ENCODE measurements around the gene SCNN1A. TPM values are rescaled to one million over a fixed set of nuclear protein-coding genes. Genes with fewer than 3 reads are reported as not detected.
A peak's percentile ranks its signal among the peaks of the same experiment; 100 is the strongest.

Gene SCNN1A
- total RNA-seq, 4 donors from 2014 or later, result 229 to 449 (median 336) TPM

DNA sequence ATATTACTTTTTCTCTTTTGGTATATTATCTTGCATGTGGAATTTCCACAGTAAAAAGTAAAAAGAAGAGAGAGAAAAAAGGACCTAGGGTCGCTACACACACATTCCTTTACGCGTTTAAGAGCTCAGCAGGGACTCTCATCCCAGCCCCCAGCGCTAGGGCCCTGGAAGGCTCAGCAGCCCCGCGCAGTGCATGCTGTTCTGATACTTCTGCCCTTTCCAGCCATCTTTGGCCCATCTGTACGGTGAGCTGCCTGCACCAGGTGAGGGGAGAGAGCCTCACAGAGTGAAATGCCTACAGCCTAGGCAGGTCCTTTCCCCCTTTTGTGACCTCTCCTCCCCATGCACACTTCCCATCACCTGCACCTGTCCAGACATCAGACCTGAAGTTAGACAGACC, 7.0 kb upstream of the SCNN1A start:
- Histone ChIP-seq H3K27ac (peak overlapping the region in 2 of 3 donors; percentile 97 to 99), H3K9me3 (no peaks in the 10 kb centered on the region), H3K36me3 (peaks cover 0 to under 1% of the 10 kb centered on the region in 2 donors), H3K27me3 (no peaks in the 10 kb centered on the region), H3K4me3 (replicated peaks in 1 of 3) (no peak overlapping the region), H3K4me1 (peaks cover 39 to 74% of the 10 kb centered on the region in 2 donors)
- TF ChIP-seq POLR2A (IDR thresholded peaks at IDR 0.05), result no peak
- TF ChIP-seq CTCF (IDR thresholded peaks at IDR 0.05), result no peak
- 82 to 89% methylated on average over 7 of the region's 7 CpGs for WGBS, 2 donors
- intact Hi-C loops (cut with DNase I), result loop anchor here (5.0 to 10.0 kb wide), 2 partner anchors 45 to 148 kb away; no protein-coding TSS in a partner anchor
- no peak for DNase-seq

- H3K27me3 ChIP-seq, result no peaks in the 10 kb centered on the region
- intact Hi-C loops (cut with DNase I), result loop anchor here (5.0 to 10.0 kb wide), 2 partner anchors 43 to 146 kb away; no protein-coding TSS in a partner anchor
- WGBS, 2 donors, result 60 to 63% methylated on average over 14 of the region's 14 CpGs
Observed at GRCh38 chr12:6380141-6381121, 5.1 kb upstream of the SCNN1A start.

GRCh38 chr12:6378709-6379472, 3.5 kb upstream of the SCNN1A start:
- H3K4me3 ChIP-seq (replicated peaks in 1 of 3), result no peak overlapping the region
- 84% methylated on average over 13 of the region's 13 CpGs for WGBS, 2 donors
- H3K9me3 ChIP-seq, result no peaks in the 10 kb centered on the region
- no peaks in the 10 kb centered on the region for H3K27me3 ChIP-seq
- DNase-seq, result no peak
- H3K27ac ChIP-seq, result peak overlapping the region; percentile 97 to 99 (median 97)
- intact Hi-C loops (cut with DNase I), result no loop called here
- H3K4me1 ChIP-seq, result peaks cover 49 to 72% of the 10 kb centered on the region in 2 donors
- no peaks in the 10 kb centered on the region for H3K36me3 ChIP-seq
- TF ChIP-seq POLR2A (IDR thresholded peaks at IDR 0.05), result no peak
- no peak for TF ChIP-seq CTCF (IDR thresholded peaks at IDR 0.05)

More at GRCh38 chr12:6380141-6381121, 5.1 kb upstream of the SCNN1A start:
- TF ChIP-seq CTCF (IDR thresholded peaks at IDR 0.05) (no peak), POLR2A (IDR thresholded peaks at IDR 0.05) (peak in 1 of 2 donors; percentile 56)
- no peaks in the 10 kb centered on the region for H3K36me3 ChIP-seq
- H3K9me3 ChIP-seq, result no peaks in the 10 kb centered on the region
- H3K4me1 ChIP-seq, result peaks cover 56 to 84% of the 10 kb centered on the region in 2 donors
- H3K27ac ChIP-seq, result peak overlapping the region; percentile 80 to 99 (median 81)
- no peak overlapping the region for H3K4me3 ChIP-seq (replicated peaks in 1 of 3)
- DNase-seq, result peak; percentile 65 to 67

- H3K9me3 ChIP-seq, result no peaks in the 10 kb centered on the region
- H3K4me1 ChIP-seq, result peaks cover 43 to 72% of the 10 kb centered on the region in 2 donors
- H3K4me3 ChIP-seq (replicated peaks in 1 of 3), result no peak overlapping the region
- intact Hi-C loops (cut with DNase I), result no loop called here
- H3K27ac ChIP-seq, result peak overlapping the region; percentile 97 to 99 (median 97)
- no peaks in the 10 kb centered on the region for H3K27me3 ChIP-seq
- no peaks in the 10 kb centered on the region for H3K36me3 ChIP-seq
- TF ChIP-seq POLR2A (IDR thresholded peaks at IDR 0.05), result peak in 1 of 2 donors; percentile 93
- TF ChIP-seq CTCF (IDR thresholded peaks at IDR 0.05), result no peak
- DNase-seq, result peak; percentile 91 to 92
- WGBS, 2 donors, result 30 to 48% methylated on average over 4 of the region's 4 CpGs
Observed at GRCh38 chr12:6377667-6377994, 2.3 kb upstream of the SCNN1A start.

Measured in thyroid gland (tissue), 4 donors.